NCI-H1694 (cell line): ENCODE measurements around the gene WTAP.

Experiments used
- DNase-seq: peaks from one replicate; lab custom pipeline; 2025; lab: John Stamatoyannopoulos, UW

Gene WTAP

DNA sequence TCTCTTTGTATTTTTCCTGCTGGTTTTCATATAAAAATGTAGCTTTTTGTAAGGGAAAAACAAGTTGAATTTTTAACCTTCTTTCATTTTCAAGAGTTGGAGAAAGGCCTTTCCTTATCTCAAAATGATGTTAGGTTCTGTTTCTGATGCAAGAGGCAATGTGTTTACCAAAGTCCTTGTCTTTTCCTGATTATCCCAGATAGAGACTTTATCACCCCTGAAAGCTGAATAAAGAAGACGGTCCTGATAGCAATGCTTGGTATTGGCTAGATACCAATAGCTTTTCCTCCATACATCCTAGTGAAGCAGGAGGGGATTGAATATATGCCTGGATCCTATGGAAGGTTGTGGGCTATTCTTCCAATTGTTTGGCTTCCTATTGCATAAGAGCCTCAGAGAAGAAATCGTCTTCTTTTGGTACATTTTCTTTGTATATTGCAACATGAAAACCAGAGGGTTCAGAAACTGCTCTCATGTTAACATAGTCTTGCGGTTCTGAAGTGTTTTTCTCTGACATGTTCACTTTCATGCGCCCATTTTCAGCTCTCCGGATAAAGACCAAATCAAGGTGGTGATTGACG is 78.2 kb downstream of the WTAP start:
- no peak for DNase-seq
